ENCODE data around the gene UVSSA.

UVSSA gene

GRCh38 chr4:1398681-1399507 is 51.9 kb downstream of the UVSSA start:
- TF ChIP-seq, protein P1, sequence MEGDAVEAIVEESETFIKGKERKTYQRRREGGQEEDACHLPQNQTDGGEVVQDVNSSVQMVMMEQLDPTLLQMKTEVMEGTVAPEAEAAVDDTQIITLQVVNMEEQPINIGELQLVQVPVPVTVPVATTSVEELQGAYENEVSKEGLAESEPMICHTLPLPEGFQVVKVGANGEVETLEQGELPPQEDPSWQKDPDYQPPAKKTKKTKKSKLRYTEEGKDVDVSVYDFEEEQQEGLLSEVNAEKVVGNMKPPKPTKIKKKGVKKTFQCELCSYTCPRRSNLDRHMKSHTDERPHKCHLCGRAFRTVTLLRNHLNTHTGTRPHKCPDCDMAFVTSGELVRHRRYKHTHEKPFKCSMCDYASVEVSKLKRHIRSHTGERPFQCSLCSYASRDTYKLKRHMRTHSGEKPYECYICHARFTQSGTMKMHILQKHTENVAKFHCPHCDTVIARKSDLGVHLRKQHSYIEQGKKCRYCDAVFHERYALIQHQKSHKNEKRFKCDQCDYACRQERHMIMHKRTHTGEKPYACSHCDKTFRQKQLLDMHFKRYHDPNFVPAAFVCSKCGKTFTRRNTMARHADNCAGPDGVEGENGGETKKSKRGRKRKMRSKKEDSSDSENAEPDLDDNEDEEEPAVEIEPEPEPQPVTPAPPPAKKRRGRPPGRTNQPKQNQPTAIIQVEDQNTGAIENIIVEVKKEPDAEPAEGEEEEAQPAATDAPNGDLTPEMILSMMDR (conservative IDR thresholded peaks at IDR 0.05) = no peak
- no peak overlapping the region for H3K27ac ChIP-seq

DNA sequence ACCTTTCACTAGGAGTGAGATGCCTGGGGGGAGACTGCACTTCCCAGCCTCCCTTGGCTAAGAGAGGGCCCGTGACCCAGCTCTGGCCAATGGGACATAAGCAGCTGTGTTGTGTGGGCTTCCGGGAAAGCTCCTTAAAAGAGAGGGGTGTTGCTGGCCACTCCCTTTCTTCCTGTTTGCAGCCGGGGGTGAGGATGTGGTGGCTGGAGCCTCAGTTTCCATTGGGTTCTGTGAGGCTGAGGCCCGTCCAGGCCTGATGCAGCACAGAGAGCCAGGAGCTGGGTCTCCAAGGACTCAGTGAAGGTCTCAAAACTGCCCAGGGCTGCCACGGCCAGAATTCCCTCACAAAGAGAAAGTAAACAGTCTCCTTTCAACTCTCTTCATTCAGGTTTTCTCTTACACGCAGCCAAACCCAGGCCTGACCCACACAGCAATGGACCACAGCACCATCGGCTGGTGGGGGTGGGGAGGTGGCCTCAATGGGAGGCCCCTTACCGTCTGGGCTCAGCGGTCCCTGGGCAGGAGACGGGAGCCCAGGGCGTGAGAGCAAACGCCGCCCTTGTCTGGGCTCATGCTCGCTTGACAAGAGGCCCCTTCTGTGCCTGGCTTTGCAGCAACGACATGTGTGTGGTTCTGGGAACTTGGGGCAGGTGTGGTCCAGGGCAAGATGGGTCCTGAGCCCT is 52.6 kb downstream of the UVSSA start:
- H3K27ac ChIP-seq = no peak overlapping the region
- TF ChIP-seq, protein P1 (conservative IDR thresholded peaks at IDR 0.05) = no peak

DNA sequence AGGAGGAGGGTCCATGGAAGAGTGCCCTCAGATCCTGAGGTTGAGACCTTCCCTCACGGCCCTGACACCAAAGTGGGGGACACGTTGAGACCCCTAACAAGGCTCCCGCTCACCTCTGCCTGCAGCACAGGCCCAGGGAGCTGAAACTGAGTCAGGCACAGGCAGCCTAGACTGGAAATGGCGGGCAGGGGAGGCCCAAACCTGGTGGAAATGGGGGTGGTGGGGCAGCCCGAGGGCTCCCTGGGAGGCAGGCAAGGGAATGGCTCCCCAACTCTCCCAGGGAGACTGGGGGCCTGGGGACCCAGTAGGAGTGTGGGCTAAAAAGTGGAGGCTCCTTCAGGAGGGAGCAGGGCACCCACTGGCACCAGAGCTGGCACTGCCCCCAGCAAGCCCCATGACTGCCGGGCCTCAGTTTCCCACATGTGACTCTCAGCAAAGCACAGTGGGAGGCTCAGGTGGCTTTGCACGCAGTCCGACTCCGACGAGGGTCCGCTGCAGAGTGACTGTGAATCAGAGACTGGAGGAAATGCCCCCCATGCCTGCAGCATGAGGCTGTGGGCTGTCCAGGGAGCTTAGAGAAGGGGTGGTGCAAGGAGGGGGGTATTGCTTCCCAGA is 53.3 kb downstream of the UVSSA start:
- H3K27ac ChIP-seq = no peak overlapping the region
- TF ChIP-seq, protein P1 (conservative IDR thresholded peaks at IDR 0.05) = no peak

- TF ChIP-seq, protein P1 (conservative IDR thresholded peaks at IDR 0.05) = no peak
- no peak overlapping the region for H3K27ac ChIP-seq
Measured at GRCh38 chr4:1400831-1401408, 53.9 kb downstream of the UVSSA start.

DNA sequence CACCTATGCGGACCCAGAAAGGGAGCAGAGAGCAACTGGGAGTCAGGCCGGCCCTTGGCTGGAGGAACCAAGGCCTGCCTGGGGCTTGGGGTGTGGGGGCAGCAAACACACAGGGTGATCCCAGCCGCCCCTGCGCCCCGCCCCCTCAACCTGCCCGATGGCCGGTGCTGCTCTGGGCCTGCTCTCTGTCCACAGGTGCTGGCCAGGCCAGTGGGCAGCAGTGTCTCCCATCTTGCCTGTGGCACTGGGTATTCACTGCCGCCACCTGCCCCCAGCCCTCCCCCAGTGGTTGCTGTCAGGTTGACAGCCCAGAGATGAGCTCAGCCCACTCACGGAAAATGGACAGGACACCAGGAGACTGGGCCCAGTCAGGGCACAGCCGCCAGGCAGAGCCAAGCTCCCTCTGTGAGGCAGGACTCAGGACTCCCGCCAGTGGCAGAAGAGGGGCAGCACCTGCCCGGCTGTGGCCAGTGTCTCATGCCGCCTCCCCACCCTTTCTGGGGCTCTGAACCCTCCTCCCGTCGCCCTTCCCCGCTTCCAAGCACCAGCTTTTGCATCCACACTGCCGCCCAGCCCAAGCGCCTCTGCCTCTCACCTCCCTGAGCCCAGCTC is 54.5 kb downstream of the UVSSA start:
- H3K27ac ChIP-seq = no peak overlapping the region
- TF ChIP-seq, protein P1 (conservative IDR thresholded peaks at IDR 0.05) = no peak

DNA sequence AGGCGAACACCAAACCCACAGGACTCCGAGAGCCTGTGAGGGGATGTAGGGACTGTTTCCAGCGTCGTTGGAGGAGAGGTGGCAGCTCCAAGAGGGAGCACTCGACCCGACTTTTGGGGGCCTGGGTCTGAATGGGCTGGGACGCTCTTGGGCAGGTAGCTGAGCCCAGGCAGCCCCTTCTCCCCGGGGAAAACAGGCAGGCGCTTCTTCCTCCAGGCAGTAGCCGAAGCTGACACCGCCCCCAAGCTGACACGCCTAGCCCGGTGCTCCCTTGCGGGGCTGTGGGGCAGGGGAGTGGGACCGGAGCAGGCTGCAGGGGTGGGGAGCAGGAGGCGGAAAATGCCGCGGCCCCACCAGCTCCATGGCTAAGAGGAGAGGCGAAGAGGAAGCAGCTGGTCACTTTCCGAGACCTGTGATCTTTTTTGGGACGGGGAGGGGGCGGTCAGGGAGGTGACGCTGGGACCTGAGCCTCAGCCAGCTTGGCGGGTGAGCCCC is 55.1 kb downstream of the UVSSA start:
- TF ChIP-seq, protein P1 (conservative IDR thresholded peaks at IDR 0.05) = no peak
- no peak overlapping the region for H3K27ac ChIP-seq

All from VCaP (cell line).